ENCODE measurements around the gene SLC16A11. TPM values are rescaled to one million over a fixed set of nuclear protein-coding genes. Genes with fewer than 3 reads are reported as not detected.
"Not testable (repeated sequence)": the region's sequence is repeated elsewhere in the genome, so short reads cannot be mapped to it uniquely, and the experiment has no call there.

Gene SLC16A11
- 1 to 10 TPM; 1.9 to 2.3 TPM for polyA plus RNA-seq

DNA sequence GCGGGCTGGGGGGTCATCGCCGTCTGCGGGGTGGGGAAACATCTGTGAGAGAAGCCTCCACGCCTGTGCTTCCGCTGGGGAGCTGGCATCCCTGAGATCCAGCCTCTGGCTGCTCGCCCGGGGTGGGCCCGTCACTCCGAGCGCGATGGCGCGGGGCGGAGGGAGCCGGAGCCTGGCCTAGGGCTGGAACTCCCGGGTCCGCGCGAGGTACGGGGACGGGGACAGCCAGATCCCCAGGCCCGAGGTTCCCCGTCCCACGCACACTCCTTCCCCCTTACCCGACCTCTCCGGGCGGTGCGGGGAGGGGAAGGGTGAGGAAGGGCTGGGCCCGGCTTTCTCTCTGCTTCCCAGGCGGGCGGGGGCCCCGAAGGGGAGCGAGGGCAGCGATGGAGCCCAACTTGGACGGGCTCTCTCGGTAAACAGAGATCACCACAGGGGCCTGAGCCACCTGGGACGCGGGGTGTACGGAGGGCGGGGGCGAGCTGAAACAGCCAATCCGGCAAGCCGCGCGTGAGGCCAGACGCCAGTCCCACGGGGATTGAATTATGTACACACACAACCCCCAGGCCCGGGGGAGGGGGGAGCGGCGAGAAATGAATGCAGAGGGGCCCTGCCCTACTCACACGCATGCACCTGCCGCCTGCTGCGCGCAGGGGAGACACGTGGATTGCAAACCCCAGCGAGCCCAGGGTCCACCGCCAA, at the start of gene SLC16A11:
TSS of gene SLC16A11 (minus strand) at position 596 of the 702 bp plus-strand sequence. CDS start at position 17, 579 bp downstream.
- no peaks in the 10 kb centered on the region for H3K36me3 ChIP-seq (ENCODE audit: control insufficient read depth in 2 of 2, insufficient read depth in 2 of 2, low read length in 1 of 2)
- H3K27ac ChIP-seq (ENCODE audit: low read depth in 2 of 2, low read length in 1 of 2) = peak within 1 kb of the TSS; percentile 64 to 71
- H3K4me1 ChIP-seq (ENCODE audit: control insufficient read depth in 2 of 2, insufficient read depth in 2 of 2, low read length in 1 of 2) = peaks cover 0 to 20% of the 10 kb centered on the region in 2 donors
- peak within 1 kb of the TSS; percentile 50 to 54 for H3K4me3 ChIP-seq (ENCODE audit: low read depth in 1 of 2, low read length in 2 of 2)
- no peaks in the 10 kb centered on the region for H3K27me3 ChIP-seq (ENCODE audit: control insufficient read depth in 1 of 2, insufficient read depth in 2 of 2, low read length in 2 of 2)
- 4 to 8% methylated on average over 46 to 58 of the region's 58 CpGs for WGBS, 2 donors
- no peaks in the 10 kb centered on the region for H3K9me3 ChIP-seq (ENCODE audit: control insufficient read depth in 2 of 2, insufficient read depth in 1 of 2, low read depth in 1 of 2, low read length in 1 of 2)

DNA sequence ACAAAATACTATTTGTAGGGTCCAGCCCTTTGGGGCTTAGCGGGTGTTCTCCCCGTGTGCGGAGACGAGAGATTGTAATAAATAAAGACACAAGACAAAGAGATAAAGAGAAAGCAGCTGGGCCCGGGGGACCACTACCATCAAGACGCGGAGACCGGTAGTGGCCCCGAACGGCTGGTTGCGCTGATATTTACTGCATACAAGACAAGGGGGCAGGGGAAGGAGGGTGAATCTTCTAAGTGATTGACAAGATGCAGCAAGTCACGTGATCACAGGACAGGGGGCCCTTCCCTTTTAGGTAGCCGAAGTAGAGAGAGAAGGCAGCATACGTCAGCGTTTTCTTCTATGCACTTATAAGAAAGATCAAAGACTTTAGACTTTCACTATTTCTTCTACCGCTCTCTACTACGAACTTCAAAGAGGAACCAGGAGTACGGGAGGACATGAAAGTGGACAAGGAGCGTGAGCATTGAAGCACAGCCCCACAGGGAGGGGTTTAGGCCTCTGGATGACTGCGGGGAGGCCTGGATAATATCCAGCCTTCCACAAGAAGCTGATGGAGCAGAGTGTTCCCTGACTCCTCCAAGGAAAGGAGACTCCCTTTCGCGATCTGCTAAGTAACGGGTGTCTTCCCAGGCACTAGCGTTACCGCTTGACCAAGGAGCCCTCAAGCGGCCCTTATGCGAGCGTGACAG, 47.6 kb upstream of the SLC16A11 start:
- H3K4me1 ChIP-seq (ENCODE audit: control insufficient read depth in 2 of 2, insufficient read depth in 2 of 2, low read length in 1 of 2); H3K36me3 ChIP-seq (ENCODE audit: control insufficient read depth in 2 of 2, insufficient read depth in 2 of 2, low read length in 1 of 2); H3K27ac ChIP-seq (ENCODE audit: low read depth in 2 of 2, low read length in 1 of 2); H3K4me3 ChIP-seq (ENCODE audit: low read depth in 1 of 2, low read length in 2 of 2); H3K27me3 ChIP-seq (ENCODE audit: control insufficient read depth in 1 of 2, insufficient read depth in 2 of 2, low read length in 2 of 2); H3K9me3 ChIP-seq (ENCODE audit: control insufficient read depth in 2 of 2, insufficient read depth in 1 of 2, low read depth in 1 of 2, low read length in 1 of 2): not testable (repeated sequence)
- 71 to 84% methylated on average over 20 to 26 of the region's 28 CpGs for WGBS, 2 donors

GRCh38 chr17:7089570-7089969, 45.7 kb upstream of the SLC16A11 start:
- not testable (repeated sequence) for H3K27me3 ChIP-seq (ENCODE audit: control insufficient read depth in 1 of 2, insufficient read depth in 2 of 2, low read length in 2 of 2); H3K9me3 ChIP-seq (ENCODE audit: control insufficient read depth in 2 of 2, insufficient read depth in 1 of 2, low read depth in 1 of 2, low read length in 1 of 2); H3K4me3 ChIP-seq (ENCODE audit: low read depth in 1 of 2, low read length in 2 of 2); H3K36me3 ChIP-seq (ENCODE audit: control insufficient read depth in 2 of 2, insufficient read depth in 2 of 2, low read length in 1 of 2); H3K4me1 ChIP-seq (ENCODE audit: control insufficient read depth in 2 of 2, insufficient read depth in 2 of 2, low read length in 1 of 2); H3K27ac ChIP-seq (ENCODE audit: low read depth in 2 of 2, low read length in 1 of 2)
- 79 to 86% methylated on average over 6 of the region's 6 CpGs for WGBS, 2 donors

GRCh38 chr17:7088442-7088841, 44.5 kb upstream of the SLC16A11 start:
- WGBS, 2 donors = 48 to 53% methylated on average over 4 of the region's 4 CpGs
- not testable (repeated sequence) for H3K27ac ChIP-seq (ENCODE audit: low read depth in 2 of 2, low read length in 1 of 2); H3K4me3 ChIP-seq (ENCODE audit: low read depth in 1 of 2, low read length in 2 of 2); H3K4me1 ChIP-seq (ENCODE audit: control insufficient read depth in 2 of 2, insufficient read depth in 2 of 2, low read length in 1 of 2); H3K9me3 ChIP-seq (ENCODE audit: control insufficient read depth in 2 of 2, insufficient read depth in 1 of 2, low read depth in 1 of 2, low read length in 1 of 2); H3K36me3 ChIP-seq (ENCODE audit: control insufficient read depth in 2 of 2, insufficient read depth in 2 of 2, low read length in 1 of 2); H3K27me3 ChIP-seq (ENCODE audit: control insufficient read depth in 1 of 2, insufficient read depth in 2 of 2, low read length in 2 of 2)

GRCh38 chr17:7084088-7084487, 40.2 kb upstream of the SLC16A11 start:
- 32 to 36% methylated on average over 7 of the region's 7 CpGs for WGBS, 2 donors

DNA sequence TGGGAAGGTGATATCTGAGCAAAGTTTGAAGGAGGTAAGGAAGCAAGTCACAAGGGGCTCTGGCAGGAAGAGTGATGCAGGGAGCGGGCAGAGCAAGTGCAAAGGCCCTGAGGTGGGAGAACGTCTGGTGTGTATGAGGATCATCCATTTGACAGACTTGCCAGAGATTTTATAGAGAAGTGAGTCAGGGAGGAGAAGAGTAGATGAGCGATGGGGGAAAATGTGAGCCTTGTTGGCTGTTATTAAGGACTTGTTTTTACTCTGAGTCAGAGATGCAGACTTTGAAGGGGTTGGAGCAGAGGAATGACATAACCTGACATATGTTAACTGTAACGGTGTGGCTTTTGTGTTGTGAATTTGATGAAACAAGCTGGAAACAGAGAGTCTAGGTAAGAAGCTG, 39.7 kb upstream of the SLC16A11 start:
- WGBS, 2 donors = 62 to 68% methylated on average over 4 of the region's 4 CpGs
- Histone ChIP-seq H3K4me1 (ENCODE audit: control insufficient read depth in 2 of 2, insufficient read depth in 2 of 2, low read length in 1 of 2) (no peaks in the 10 kb centered on the region), H3K36me3 (ENCODE audit: control insufficient read depth in 2 of 2, insufficient read depth in 2 of 2, low read length in 1 of 2) (no peaks in the 10 kb centered on the region), H3K9me3 (ENCODE audit: control insufficient read depth in 2 of 2, insufficient read depth in 1 of 2, low read depth in 1 of 2, low read length in 1 of 2) (no peaks in the 10 kb centered on the region), H3K4me3 (ENCODE audit: low read depth in 1 of 2, low read length in 2 of 2) (no peak overlapping the region), H3K27ac (ENCODE audit: low read depth in 2 of 2, low read length in 1 of 2) (no peak overlapping the region), H3K27me3 (ENCODE audit: control insufficient read depth in 1 of 2, insufficient read depth in 2 of 2, low read length in 2 of 2) (no peaks in the 10 kb centered on the region)

More at GRCh38 chr17:7084088-7084487, 40.2 kb upstream of the SLC16A11 start:
- no peaks in the 10 kb centered on the region for H3K4me1 ChIP-seq (ENCODE audit: control insufficient read depth in 2 of 2, insufficient read depth in 2 of 2, low read length in 1 of 2)
- H3K9me3 ChIP-seq (ENCODE audit: control insufficient read depth in 2 of 2, insufficient read depth in 1 of 2, low read depth in 1 of 2, low read length in 1 of 2) = no peaks in the 10 kb centered on the region
- no peak overlapping the region for H3K27ac ChIP-seq (ENCODE audit: low read depth in 2 of 2, low read length in 1 of 2)
- no peaks in the 10 kb centered on the region for H3K27me3 ChIP-seq (ENCODE audit: control insufficient read depth in 1 of 2, insufficient read depth in 2 of 2, low read length in 2 of 2)
- H3K4me3 ChIP-seq (ENCODE audit: low read depth in 1 of 2, low read length in 2 of 2) = no peak overlapping the region
- H3K36me3 ChIP-seq (ENCODE audit: control insufficient read depth in 2 of 2, insufficient read depth in 2 of 2, low read length in 1 of 2) = no peaks in the 10 kb centered on the region

- H3K27me3 ChIP-seq (ENCODE audit: control insufficient read depth in 1 of 2, insufficient read depth in 2 of 2, low read length in 2 of 2) = no peaks in the 10 kb centered on the region
Measured at GRCh38 chr17:7081341-7082062, 37.6 kb upstream of the SLC16A11 start.

GRCh38 chr17:7080456-7081041, 36.7 kb upstream of the SLC16A11 start:
- H3K4me3 ChIP-seq (ENCODE audit: low read depth in 1 of 2, low read length in 2 of 2) = no peak overlapping the region
- no peak overlapping the region for H3K27ac ChIP-seq (ENCODE audit: low read depth in 2 of 2, low read length in 1 of 2)
- H3K9me3 ChIP-seq (ENCODE audit: control insufficient read depth in 2 of 2, insufficient read depth in 1 of 2, low read depth in 1 of 2, low read length in 1 of 2) = no peaks in the 10 kb centered on the region
- H3K27me3 ChIP-seq (ENCODE audit: control insufficient read depth in 1 of 2, insufficient read depth in 2 of 2, low read length in 2 of 2) = no peaks in the 10 kb centered on the region
- WGBS, 2 donors = 53 to 54% methylated on average over 10 of the region's 10 CpGs
- H3K4me1 ChIP-seq (ENCODE audit: control insufficient read depth in 2 of 2, insufficient read depth in 2 of 2, low read length in 1 of 2) = no peaks in the 10 kb centered on the region
- no peaks in the 10 kb centered on the region for H3K36me3 ChIP-seq (ENCODE audit: control insufficient read depth in 2 of 2, insufficient read depth in 2 of 2, low read length in 1 of 2)

More at GRCh38 chr17:7081341-7082062, 37.6 kb upstream of the SLC16A11 start:
- no peaks in the 10 kb centered on the region for H3K9me3 ChIP-seq (ENCODE audit: control insufficient read depth in 2 of 2, insufficient read depth in 1 of 2, low read depth in 1 of 2, low read length in 1 of 2)
- 85 to 89% methylated on average over 16 of the region's 16 CpGs for WGBS, 2 donors
- H3K4me1 ChIP-seq (ENCODE audit: control insufficient read depth in 2 of 2, insufficient read depth in 2 of 2, low read length in 1 of 2) = no peaks in the 10 kb centered on the region
- H3K36me3 ChIP-seq (ENCODE audit: control insufficient read depth in 2 of 2, insufficient read depth in 2 of 2, low read length in 1 of 2) = no peaks in the 10 kb centered on the region
- H3K27ac ChIP-seq (ENCODE audit: low read depth in 2 of 2, low read length in 1 of 2) = no peak overlapping the region
- H3K4me3 ChIP-seq (ENCODE audit: low read depth in 1 of 2, low read length in 2 of 2) = no peak overlapping the region

DNA sequence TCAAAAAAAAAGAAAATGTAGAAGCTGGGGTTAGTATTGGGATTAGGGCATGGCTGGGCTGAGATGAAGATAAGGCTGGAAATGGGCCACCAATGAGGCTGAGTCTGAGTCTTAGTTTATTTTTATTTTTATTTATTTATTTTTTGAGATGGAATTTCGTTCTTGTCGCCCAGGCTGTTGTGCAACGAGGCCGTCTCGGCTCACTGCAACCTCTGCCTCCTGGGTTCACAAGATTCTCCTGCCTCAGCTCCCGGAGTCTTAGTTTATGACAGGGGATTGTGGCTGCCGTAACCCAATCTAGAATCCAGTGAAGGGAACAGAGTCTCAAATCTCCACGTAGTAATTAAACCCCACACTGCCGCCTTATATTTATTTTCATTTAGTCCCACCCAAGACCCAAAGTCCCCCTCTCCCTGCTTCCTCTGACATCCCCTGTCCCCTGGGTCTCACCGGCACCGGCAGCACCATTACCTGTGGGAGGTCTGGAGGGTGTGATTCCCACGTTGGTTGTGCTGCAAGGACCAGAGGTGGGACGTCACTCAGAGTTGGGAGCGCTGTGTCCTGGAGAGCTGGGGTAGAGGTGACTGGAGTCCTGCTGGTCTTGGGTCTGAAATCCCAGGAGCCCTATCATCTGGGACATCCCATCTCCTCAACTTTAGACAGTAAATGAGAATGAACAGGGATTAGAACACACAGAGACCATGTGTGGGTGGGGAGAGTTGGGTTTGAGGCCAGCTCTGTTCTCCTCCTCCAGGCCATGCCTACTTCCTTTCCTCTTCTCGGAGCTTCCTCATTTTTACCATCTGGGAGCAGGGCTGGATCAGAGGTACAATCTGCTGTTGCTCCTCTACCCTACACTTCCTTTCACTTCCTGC, 35.9 kb upstream of the SLC16A11 start, which contains the start of gene CLEC10A:
TSS of gene CLEC10A (minus strand) at position 671 of the 875 bp plus-strand sequence. CDS start 1,439 bp downstream, outside the sequence.
- 68 to 76% methylated on average over 15 of the region's 15 CpGs for whole genome bisulfite sequencing, 2 donors
- H3K4me3 ChIP-seq (ENCODE audit: low read depth in 1 of 2, low read length in 2 of 2) = no peak within 1 kb of the TSS
- H3K27ac ChIP-seq (ENCODE audit: low read depth in 2 of 2, low read length in 1 of 2) = no peak within 1 kb of the TSS
- no peaks in the 10 kb centered on the region for H3K4me1 ChIP-seq (ENCODE audit: control insufficient read depth in 2 of 2, insufficient read depth in 2 of 2, low read length in 1 of 2)
- no peaks in the 10 kb centered on the region for H3K36me3 ChIP-seq (ENCODE audit: control insufficient read depth in 2 of 2, insufficient read depth in 2 of 2, low read length in 1 of 2)
- H3K27me3 ChIP-seq (ENCODE audit: control insufficient read depth in 1 of 2, insufficient read depth in 2 of 2, low read length in 2 of 2) = no peaks in the 10 kb centered on the region
- no peaks in the 10 kb centered on the region for H3K9me3 ChIP-seq (ENCODE audit: control insufficient read depth in 2 of 2, insufficient read depth in 1 of 2, low read depth in 1 of 2, low read length in 1 of 2)
